Subcutaneous adipose tissue (tissue), 4 donors: ENCODE measurements around the gene MMP14. TPM values are rescaled to one million over a fixed set of nuclear protein-coding genes. Genes with fewer than 3 reads are reported as not detected.

Experiments used
- small RNA-seq: library from RNA; depleted of rRNA; stranded (forward); fragments of <200 nt; gene quantifications from one replicate; pipeline ENCODE3, GENCODE V24; 2016
- total RNA-seq, 4 donors: library from RNA; depleted of rRNA; stranded (reverse); fragments of >200 nt; gene quantifications; one replicate each; pipeline ENCODE4 v1.1.0, GENCODE V29; 2016
- TF ChIP-seq, protein P1 (sequence below): fragments of 450-650 bp; IDR thresholded peaks from one replicate; pipeline ENCODE4 v1.5.1; 2016; ENCODE audit warnings: low read depth, mild to moderate bottlenecking, control low read depth, antibody characterized with exemption, moderate library complexity

MMP14 gene
- total RNA-seq, 4 donors from 2014 or later = 134 to 284 (median 217) TPM

DNA sequence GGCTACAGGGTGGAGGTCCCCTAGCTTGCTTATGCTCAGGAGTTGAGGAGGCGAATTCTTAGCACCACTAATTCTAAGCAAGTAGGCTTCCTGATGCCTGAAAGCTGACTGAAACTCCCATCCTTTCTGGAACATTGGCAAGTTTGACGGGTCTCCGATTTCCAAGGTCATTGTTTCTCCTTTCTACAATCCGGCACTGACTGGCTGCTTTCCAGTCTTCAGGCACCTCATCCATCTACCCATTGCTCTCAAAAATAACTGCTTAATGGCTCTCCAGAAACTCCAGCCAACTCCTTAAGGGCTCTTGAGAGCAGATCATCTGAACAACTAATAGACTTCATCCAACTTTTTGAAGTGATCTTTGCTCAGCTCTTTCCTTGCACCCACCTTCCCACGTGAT lies 60.0 kb downstream of the MMP14 start:
- TF ChIP-seq, protein P1, sequence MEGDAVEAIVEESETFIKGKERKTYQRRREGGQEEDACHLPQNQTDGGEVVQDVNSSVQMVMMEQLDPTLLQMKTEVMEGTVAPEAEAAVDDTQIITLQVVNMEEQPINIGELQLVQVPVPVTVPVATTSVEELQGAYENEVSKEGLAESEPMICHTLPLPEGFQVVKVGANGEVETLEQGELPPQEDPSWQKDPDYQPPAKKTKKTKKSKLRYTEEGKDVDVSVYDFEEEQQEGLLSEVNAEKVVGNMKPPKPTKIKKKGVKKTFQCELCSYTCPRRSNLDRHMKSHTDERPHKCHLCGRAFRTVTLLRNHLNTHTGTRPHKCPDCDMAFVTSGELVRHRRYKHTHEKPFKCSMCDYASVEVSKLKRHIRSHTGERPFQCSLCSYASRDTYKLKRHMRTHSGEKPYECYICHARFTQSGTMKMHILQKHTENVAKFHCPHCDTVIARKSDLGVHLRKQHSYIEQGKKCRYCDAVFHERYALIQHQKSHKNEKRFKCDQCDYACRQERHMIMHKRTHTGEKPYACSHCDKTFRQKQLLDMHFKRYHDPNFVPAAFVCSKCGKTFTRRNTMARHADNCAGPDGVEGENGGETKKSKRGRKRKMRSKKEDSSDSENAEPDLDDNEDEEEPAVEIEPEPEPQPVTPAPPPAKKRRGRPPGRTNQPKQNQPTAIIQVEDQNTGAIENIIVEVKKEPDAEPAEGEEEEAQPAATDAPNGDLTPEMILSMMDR = no peak

- TF ChIP-seq, protein P1 = no peak
These were observed 60.4 kb downstream of the MMP14 start for GRCh38 chr14:22896760-22897159.

GRCh38 chr14:22897357-22897756 lies 61.0 kb downstream of the MMP14 start:
- TF ChIP-seq, protein P1 = no peak

Small RNAs within 50 kb of the gene (small RNA-seq; reads per million reads assigned to genes)
- 0.49 reads per million for gene RF00019

Other genes with a start within 250 kb of the MMP14 start
- gene DAD1, start 247.4 kb upstream of the MMP14 start, total RNA-seq = 100 to 1,000 TPM; 114 to 356 (median 179) TPM
- gene ABHD4, start 238.3 kb upstream of the MMP14 start, total RNA-seq = 10 to 100 TPM; 22.8 to 43.5 (median 38.1) TPM
- gene OR6J1, start 192.2 kb upstream of the MMP14 start, total RNA-seq = under 1 TPM in 1 of 4 donors, not detected in 3; 0.17 TPM
- gene OXA1L, start 69.9 kb upstream of the MMP14 start, total RNA-seq = 100 to 1,000 TPM in 1 of 4 donors, 10 to 100 TPM in 3; 81.9 to 102 (median 87.5) TPM
- 100 to 1,000 TPM in 1 of 4 donors, 10 to 100 TPM in 3; 11.7 to 136 (median 44.0) TPM for gene SLC7A7, start 21.1 kb upstream of the MMP14 start, total RNA-seq
- 10 to 100 TPM; 13.9 to 55.6 (median 31.2) TPM for gene MRPL52, start 6.7 kb upstream of the MMP14 start, total RNA-seq
- gene LRP10, start 35.2 kb downstream of the MMP14 start, total RNA-seq = 10 to 100 TPM; 38.8 to 87.0 (median 80.8) TPM
- 1 to 10 TPM in 1 of 4 donors, under 1 TPM in 1, not detected in 2; 0.34 to 1.5 TPM for gene REM2, start 46.6 kb downstream of the MMP14 start, total RNA-seq
- gene RBM23, start 82.6 kb downstream of the MMP14 start, total RNA-seq = 100 to 1,000 TPM in 2 of 4 donors, 10 to 100 TPM in 2; 41.7 to 694 (median 368) TPM
- gene PRMT5, start 92.8 kb downstream of the MMP14 start, total RNA-seq = 10 to 100 TPM; 26.5 to 41.6 (median 35.1) TPM
- 10 to 100 TPM; 27.4 to 72.1 (median 66.7) TPM for gene HAUS4, start 120.5 kb downstream of the MMP14 start, total RNA-seq
- gene AJUBA, start 146.0 kb downstream of the MMP14 start, total RNA-seq = 1 to 10 TPM; 1.8 to 7.2 (median 4.7) TPM
- 10 to 100 TPM in 3 of 4 donors, 1 to 10 TPM in 1; 6.8 to 13.9 (median 12.3) TPM for gene C14orf93, start 173.6 kb downstream of the MMP14 start, total RNA-seq
- gene PSMB5, start 198.3 kb downstream of the MMP14 start, total RNA-seq = 100 to 1,000 TPM in 2 of 4 donors, 10 to 100 TPM in 2; 81.6 to 131 (median 104) TPM
- gene PSMB11, start 205.6 kb downstream of the MMP14 start, total RNA-seq = not detected
- 1 to 10 TPM; 1.5 to 4.1 (median 1.8) TPM for gene CDH24, start 220.9 kb downstream of the MMP14 start, total RNA-seq